A673 (cell line): ENCODE results near the gene ANKRD34A. TPM values are rescaled to one million over a fixed set of nuclear protein-coding genes. Genes with fewer than 3 reads are reported as not detected.

Source experiments
- BruUV-seq: library from RNA; stranded (reverse); fragments of 400-500 nt; replicated peaks from 2 replicates; lab custom pipeline; 2021; lab: Mats Ljungman, UMichigan
- CTCF ChIA-PET: fragments of 300-600 bp; sonication (Branson Sonifier 250); formaldehyde crosslinking; loops from one replicate; lab custom pipeline; 2022; ENCODE audit warnings: antibody characterized with exemption; lab: Charles Lee
- POLR2A ChIA-PET: fragments of 300-600 bp; sonication (Branson Sonifier 250); formaldehyde crosslinking; loops from one replicate; lab custom pipeline; 2022; ENCODE audit warnings: antibody characterized with exemption; ENCODE audit not compliant: low non-redundant PET; lab: Charles Lee
- DNase-seq: peaks from one replicate; pipeline ENCODE4 v3.0.0-alpha.2; 2015; ENCODE audit warnings: low spot score
- H3K27ac ChIP-seq: fragments of 200-600 bp; sonication (generic); 2 replicates; pipeline ENCODE4 v1.5.1; 2016; ENCODE audit warnings: mixed run types, low read depth, mild to moderate bottlenecking, mixed read lengths, antibody characterized with exemption, low read length; ENCODE audit not compliant: poor library complexity, severe bottlenecking
- H3K27me3 ChIP-seq: fragments of 200-600 bp; sonication (generic); replicated peaks from 2 replicates; pipeline ENCODE4 v1.6.1; 2017; ENCODE audit warnings: mixed run types, low read depth, mild to moderate bottlenecking, mixed read lengths, antibody characterized with exemption, low read length; ENCODE audit not compliant: insufficient read depth, poor library complexity
- H3K36me3 ChIP-seq: fragments of 200-600 bp; sonication (generic); 2 replicates; pipeline ENCODE4 v1.6.1; 2016; ENCODE audit warnings: mixed run types, mild to moderate bottlenecking, mixed read lengths, antibody characterized with exemption, low read length; ENCODE audit not compliant: insufficient read depth, poor library complexity, severe bottlenecking
- H3K4me1 ChIP-seq: fragments of 200-600 bp; sonication (generic); 2 replicates; pipeline ENCODE4 v1.6.1; 2017; ENCODE audit warnings: mixed run types, mild to moderate bottlenecking, mixed read lengths, antibody characterized with exemption, low read length; ENCODE audit not compliant: insufficient read depth, poor library complexity, severe bottlenecking
- H3K4me3 ChIP-seq: fragments of 200-600 bp; sonication (generic); 2 replicates; pipeline ENCODE4 v1.5.1; 2016; ENCODE audit warnings: low read depth, mixed run types, mild to moderate bottlenecking, mixed read lengths, low read length; ENCODE audit not compliant: poor library complexity, severe bottlenecking
- H3K9me3 ChIP-seq: fragments of 200-600 bp; sonication (generic); 2 replicates; pipeline ENCODE4 v1.6.1; 2016; ENCODE audit warnings: mixed run types, low read depth, mild to moderate bottlenecking, mixed read lengths, antibody characterized with exemption, low read length; ENCODE audit not compliant: poor library complexity, severe bottlenecking
- EZH2 ChIP-seq: fragments of 200-600 bp; sonication (generic); IDR thresholded peaks from 2 replicates; pipeline ENCODE4 v1.6.1; 2017; ENCODE audit warnings: borderline replicate concordance, low read depth, mild to moderate bottlenecking, mixed read lengths, antibody characterized with exemption, low read length; ENCODE audit not compliant: poor library complexity, severe bottlenecking
- intact Hi-C: fragments of 100-400 bp; cut with micrococcal nuclease; formaldehyde crosslinking; loops from one replicate; pipeline ENCODE4 v1.10.0; 2022; ENCODE audit not compliant: unreplicated experiment
- total RNA-seq: library from RNA; stranded (reverse); gene quantifications from 2 replicates; pipeline ENCODE4 v1.2.3, GENCODE V29; 2021
- TF ChIP-seq, protein P1 (sequence below): fragments of 300-800, 200-600 bp; sonication (generic); conservative IDR thresholded peaks from 2 replicates; pipeline ENCODE4 v1.5.1; 2017; ENCODE audit warnings: low read depth, mild to moderate bottlenecking, antibody characterized with exemption, low read length, moderate library complexity, mixed read lengths

The ANKRD34A gene
- total RNA-seq, 1 experiment from 2014 or later, result 1.6 TPM

DNA sequence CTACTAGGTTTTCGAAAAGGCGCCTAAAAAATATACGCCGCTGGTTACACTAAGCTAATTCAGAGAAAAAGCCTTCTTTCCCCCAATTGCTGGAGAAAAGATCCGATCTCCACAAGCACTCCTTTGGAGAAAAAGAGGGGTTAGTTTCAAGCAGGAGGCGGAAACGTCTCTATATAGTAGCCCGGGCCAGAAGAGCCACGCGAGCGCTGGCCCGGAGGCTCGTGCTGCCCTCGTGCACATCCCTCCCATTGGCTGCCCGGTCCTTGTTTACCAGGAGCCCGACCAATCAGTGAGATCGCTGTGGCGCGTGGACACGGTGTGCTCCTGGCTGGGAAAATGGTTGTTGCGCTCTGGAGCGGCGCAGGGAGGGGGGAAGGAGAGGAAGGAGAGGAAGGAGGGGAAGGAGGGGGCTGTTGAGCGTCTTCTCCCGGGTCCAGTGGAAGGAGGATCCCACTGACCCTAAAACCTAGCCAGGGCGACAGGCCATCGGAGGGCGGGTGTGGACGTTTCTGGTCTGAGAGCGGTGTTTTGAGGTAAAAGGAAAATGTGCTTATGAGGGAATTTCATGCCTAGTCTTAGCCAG is 32.1 kb upstream of the ANKRD34A start, which contains the start of gene TXNIP:
TSS of gene TXNIP (minus strand) at position 147 of the 583 bp plus-strand sequence. CDS start 313 bp downstream, outside the sequence.
- no peaks in the 10 kb centered on the region for H3K9me3 ChIP-seq
- ChIA-PET POLR2A (interaction anchor here (0.6 kb wide), 1 partner anchor 9 kb away, joined by 3 read pairs; no protein-coding TSS in a partner anchor), CTCF (interaction anchor here (0.6 to 1.0 kb wide), 2 partner anchors 17 to 224 kb away, joined by 3 to 6 read pairs; no protein-coding TSS in a partner anchor)
- peak within 1 kb of the TSS; percentile 72 for H3K27ac ChIP-seq
- H3K27me3 ChIP-seq, result no peaks in the 10 kb centered on the region
- intact Hi-C loops, result loop anchor here (5.0 kb wide), 1 partner anchor 139 kb away; the partner anchor contains the start of gene PIAS3
- peaks cover 41% of the 10 kb centered on the region for H3K36me3 ChIP-seq
- peak; percentile 98 for DNase-seq
- peaks cover 35% of the 10 kb centered on the region for H3K4me1 ChIP-seq
- TF ChIP-seq, protein P1, sequence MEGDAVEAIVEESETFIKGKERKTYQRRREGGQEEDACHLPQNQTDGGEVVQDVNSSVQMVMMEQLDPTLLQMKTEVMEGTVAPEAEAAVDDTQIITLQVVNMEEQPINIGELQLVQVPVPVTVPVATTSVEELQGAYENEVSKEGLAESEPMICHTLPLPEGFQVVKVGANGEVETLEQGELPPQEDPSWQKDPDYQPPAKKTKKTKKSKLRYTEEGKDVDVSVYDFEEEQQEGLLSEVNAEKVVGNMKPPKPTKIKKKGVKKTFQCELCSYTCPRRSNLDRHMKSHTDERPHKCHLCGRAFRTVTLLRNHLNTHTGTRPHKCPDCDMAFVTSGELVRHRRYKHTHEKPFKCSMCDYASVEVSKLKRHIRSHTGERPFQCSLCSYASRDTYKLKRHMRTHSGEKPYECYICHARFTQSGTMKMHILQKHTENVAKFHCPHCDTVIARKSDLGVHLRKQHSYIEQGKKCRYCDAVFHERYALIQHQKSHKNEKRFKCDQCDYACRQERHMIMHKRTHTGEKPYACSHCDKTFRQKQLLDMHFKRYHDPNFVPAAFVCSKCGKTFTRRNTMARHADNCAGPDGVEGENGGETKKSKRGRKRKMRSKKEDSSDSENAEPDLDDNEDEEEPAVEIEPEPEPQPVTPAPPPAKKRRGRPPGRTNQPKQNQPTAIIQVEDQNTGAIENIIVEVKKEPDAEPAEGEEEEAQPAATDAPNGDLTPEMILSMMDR, result no peak
- BruUV-seq, result no TSS peak
- H3K4me3 ChIP-seq, result peak within 1 kb of the TSS; percentile 67

DNA sequence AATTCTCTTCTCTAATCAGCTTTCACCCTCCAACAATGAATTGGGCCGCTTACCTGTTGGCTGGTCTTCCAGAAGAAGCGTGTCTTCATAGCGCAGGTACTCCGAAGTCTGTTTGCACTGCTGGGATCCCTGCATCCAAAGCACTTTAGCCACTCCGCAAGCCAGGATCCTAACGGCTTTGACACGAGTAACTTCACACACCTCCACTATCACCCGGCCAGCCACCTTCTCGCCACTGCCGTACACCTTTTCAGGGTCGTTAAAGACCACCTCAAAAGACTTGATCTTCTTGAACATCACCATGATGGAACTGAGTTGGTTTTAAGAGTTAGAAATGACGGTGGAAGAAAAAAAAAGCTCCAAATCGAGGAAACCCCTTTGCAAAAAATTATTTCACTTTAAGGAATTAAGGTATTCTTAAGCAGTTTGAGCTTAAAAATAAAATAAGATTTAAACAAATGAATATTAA is 31.6 kb upstream of the ANKRD34A start:
- peak overlapping the region; percentile 67 for H3K4me3 ChIP-seq
- BruUV-seq, result no TSS peak
- no peaks in the 10 kb centered on the region for H3K9me3 ChIP-seq
- no peak for TF ChIP-seq EZH2
- TF ChIP-seq, protein P1, result no peak
- H3K36me3 ChIP-seq, result peaks cover 42% of the 10 kb centered on the region
- no peak for DNase-seq
- intact Hi-C loops, result loop anchor here (5.0 kb wide), 1 partner anchor 139 kb away; the partner anchor contains the start of gene PIAS3
- peak overlapping the region; percentile 72 for H3K27ac ChIP-seq
- ChIA-PET CTCF (interaction anchor here (0.6 to 1.0 kb wide), 2 partner anchors 17 to 224 kb away, joined by 3 to 6 read pairs; no protein-coding TSS in a partner anchor), POLR2A (interaction anchor here (0.6 kb wide), 1 partner anchor 9 kb away, joined by 3 read pairs; no protein-coding TSS in a partner anchor)
- H3K4me1 ChIP-seq, result peaks cover 35% of the 10 kb centered on the region
- no peaks in the 10 kb centered on the region for H3K27me3 ChIP-seq

DNA sequence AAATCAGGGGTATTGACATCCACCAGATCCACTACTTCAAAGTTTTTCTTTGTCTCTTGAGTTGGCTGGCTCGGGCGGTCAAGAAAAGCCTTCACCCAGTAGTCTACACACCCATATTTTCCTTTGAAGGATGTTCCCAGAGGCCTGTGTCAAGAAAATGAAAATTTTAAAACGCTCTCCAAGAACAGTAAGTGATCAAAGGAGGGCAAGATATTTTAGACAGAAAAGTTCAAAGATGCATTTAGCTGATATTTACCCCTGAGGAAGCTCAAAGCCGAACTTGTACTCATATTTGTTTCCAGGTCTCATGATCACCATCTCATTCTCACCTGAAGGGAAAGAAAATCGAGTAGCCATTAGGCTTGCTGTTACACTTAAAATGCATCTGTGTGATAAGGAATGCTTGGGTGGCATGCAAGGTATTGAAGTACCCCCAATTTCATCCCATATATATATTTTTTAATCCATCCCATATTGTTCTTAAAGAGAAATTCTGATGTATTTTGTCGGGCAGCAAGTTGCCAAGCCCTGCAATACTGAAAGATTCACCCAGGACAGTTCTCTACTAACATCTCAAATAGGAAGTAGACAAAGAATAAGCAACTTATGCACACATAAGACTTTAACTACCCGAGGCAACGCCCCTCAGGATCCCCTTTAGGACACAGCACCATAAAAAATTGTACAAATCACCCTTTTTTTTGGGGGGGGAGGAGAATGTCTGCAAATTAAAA is 30.9 kb upstream of the ANKRD34A start:
- TF ChIP-seq EZH2, result no peak
- TF ChIP-seq, protein P1, result no peak
- intact Hi-C loops, result loop anchor here (5.0 kb wide), 1 partner anchor 138 kb away; the partner anchor contains the start of gene PIAS3
- Histone ChIP-seq H3K27me3 (no peaks in the 10 kb centered on the region), H3K36me3 (peaks cover 42% of the 10 kb centered on the region), H3K4me3 (peak overlapping the region; percentile 67), H3K27ac (peak overlapping the region; percentile 72), H3K4me1 (peaks cover 35% of the 10 kb centered on the region), H3K9me3 (no peaks in the 10 kb centered on the region)
- ChIA-PET POLR2A (no interaction called here), CTCF (no interaction called here)
- BruUV-seq, result TSS peak; percentile 56
- no peak for DNase-seq
